Skeletal muscle tissue (tissue), 4 donors: ENCODE results near the gene ALPK1. TPM values are rescaled to one million over a fixed set of nuclear protein-coding genes. Genes with fewer than 3 reads are reported as not detected.

ENCODE experiments used
- H3K27ac ChIP-seq: one replicate; pipeline ENCODE4 v1.7.0; 2013; ENCODE audit warnings: mild to moderate bottlenecking, low read depth, low read length, inconsistent platforms
- H3K27me3 ChIP-seq, 3 donors: one replicate each; pipeline ENCODE4 v1.7.0; 2013; ENCODE audit warnings: low read length in 3 of 3; ENCODE audit not compliant: control insufficient read depth in 3 of 3, insufficient read depth in 3 of 3
- H3K36me3 ChIP-seq, 3 donors: one replicate each; pipeline ENCODE4 v1.7.0; 2013; ENCODE audit warnings: low read length in 3 of 3; ENCODE audit not compliant: control insufficient read depth in 3 of 3, insufficient read depth in 3 of 3
- H3K4me1 ChIP-seq, 3 donors: one replicate each; pipeline ENCODE4 v1.7.0; 2013; ENCODE audit warnings: low read length in 3 of 3, mild to moderate bottlenecking in 3 of 3; ENCODE audit not compliant: control insufficient read depth in 3 of 3, insufficient read depth in 3 of 3
- H3K4me3 ChIP-seq, 3 donors: one replicate each; pipeline ENCODE4 v1.7.0; 2013; ENCODE audit warnings: low read length in 3 of 3
- H3K9ac ChIP-seq, 3 donors: one replicate each; pipeline ENCODE4 v1.7.0; 2013; ENCODE audit warnings: low read length in 3 of 3, mild to moderate bottlenecking in 3 of 3, moderate library complexity in 2 of 3, low read depth in 1 of 3
- H3K9me3 ChIP-seq, 3 donors: one replicate each; pipeline ENCODE4 v1.7.0; 2013; ENCODE audit warnings: low read length in 3 of 3; ENCODE audit not compliant: control insufficient read depth in 3 of 3
- total RNA-seq: library from RNA; depleted of rRNA; stranded (reverse); fragments of >200 nt; gene quantifications from one replicate; pipeline ENCODE4 v1.2.3, GENCODE V29; 2014
- donor health status: Osteomylitis.

Gene ALPK1
- total RNA-seq, 1 donor from 2014 or later, result 9.4 TPM

DNA sequence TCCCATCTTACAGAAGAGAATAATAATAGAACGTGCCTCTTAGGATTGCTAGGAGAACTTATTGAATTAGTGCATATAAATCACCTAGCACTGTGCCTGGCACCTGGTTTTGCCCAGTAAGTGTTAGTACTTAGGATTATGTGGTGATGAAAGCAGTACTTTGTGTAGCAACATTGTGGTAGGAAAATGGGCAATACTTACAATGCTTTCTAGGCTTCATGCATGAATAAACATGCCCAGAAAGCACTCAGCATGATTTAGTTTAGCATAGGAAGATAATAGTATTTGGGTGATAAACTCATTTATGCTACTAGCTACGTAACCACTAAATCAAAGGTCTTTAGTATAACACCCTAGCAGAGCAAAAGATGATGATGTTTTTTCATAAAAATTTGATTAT is 113.2 kb downstream of the ALPK1 start:
- no peak overlapping the region for H3K27ac ChIP-seq
- H3K4me3 ChIP-seq, result no peak overlapping the region
- no peaks in the 10 kb centered on the region for H3K9me3 ChIP-seq
- no peaks in the 10 kb centered on the region for H3K27me3 ChIP-seq
- H3K36me3 ChIP-seq, result peaks cover 2 to 4% (median 3%) of the 10 kb centered on the region in 3 donors
- H3K4me1 ChIP-seq, result no peaks in the 10 kb centered on the region
- H3K9ac ChIP-seq, result no peak overlapping the region

GRCh38 chr4:112410804-112411203 is 113.6 kb downstream of the ALPK1 start:
- no peak overlapping the region for H3K9ac ChIP-seq
- H3K27me3 ChIP-seq, result no peaks in the 10 kb centered on the region
- H3K27ac ChIP-seq, result no peak overlapping the region
- peaks cover 2 to 4% (median 3%) of the 10 kb centered on the region in 3 donors for H3K36me3 ChIP-seq
- H3K4me1 ChIP-seq, result no peaks in the 10 kb centered on the region
- no peaks in the 10 kb centered on the region for H3K9me3 ChIP-seq
- no peak overlapping the region for H3K4me3 ChIP-seq

DNA sequence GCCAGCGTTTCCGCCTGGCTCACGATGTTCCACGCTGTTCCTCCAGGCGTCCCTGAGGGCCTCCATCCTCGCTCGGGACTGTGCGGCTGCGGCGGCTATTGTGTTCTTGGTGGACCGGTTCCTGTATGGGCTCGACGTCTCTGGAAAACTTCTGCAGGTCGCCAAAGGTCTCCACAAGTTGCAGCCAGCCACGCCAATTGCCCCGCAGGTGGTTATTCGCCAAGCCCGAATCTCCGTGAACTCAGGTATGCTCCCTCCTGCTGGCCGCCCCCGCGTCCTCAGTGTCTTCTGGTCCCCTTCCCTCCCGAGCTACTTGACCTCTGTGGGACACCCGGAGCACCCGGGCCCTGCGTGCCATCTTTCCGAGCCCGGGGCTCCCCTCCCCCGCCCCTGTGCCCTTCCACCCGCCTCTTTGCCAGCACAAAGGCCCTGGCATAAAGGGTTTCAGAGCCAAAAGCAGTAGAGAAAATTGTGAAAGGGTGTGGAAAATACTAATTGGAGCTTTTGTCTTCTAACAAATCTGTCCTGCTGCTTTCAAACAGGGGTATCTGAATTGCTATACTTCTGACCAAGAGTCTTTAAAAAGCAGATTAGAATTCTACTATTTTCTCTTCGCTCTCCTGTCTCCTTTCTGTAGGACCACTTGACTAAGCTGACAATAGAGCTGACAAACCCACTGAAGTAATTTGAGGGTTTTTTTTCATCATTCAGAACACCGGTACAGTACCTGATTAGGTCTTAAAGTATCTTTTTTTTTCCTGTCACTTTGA is 114.8 kb downstream of the ALPK1 start:
- H3K27me3 ChIP-seq, result no peaks in the 10 kb centered on the region
- no peaks in the 10 kb centered on the region for H3K9me3 ChIP-seq

GRCh38 chr4:112416464-112416863 is 119.3 kb downstream of the ALPK1 start:
- Histone ChIP-seq H3K36me3 (peaks cover 2 to 4% (median 3%) of the 10 kb centered on the region in 3 donors), H3K9me3 (peaks cover 0 to 2% (median 0%) of the 10 kb centered on the region in 3 donors), H3K27ac (no peak overlapping the region), H3K4me1 (no peaks in the 10 kb centered on the region), H3K27me3 (no peaks in the 10 kb centered on the region), H3K4me3 (no peak overlapping the region), H3K9ac (no peak overlapping the region)

More for the DNA sequence above, 114.8 kb downstream of the ALPK1 start:
- Histone ChIP-seq H3K4me3 (no peak overlapping the region), H3K4me1 (no peaks in the 10 kb centered on the region), H3K36me3 (peaks cover 2 to 4% (median 3%) of the 10 kb centered on the region in 3 donors), H3K27ac (no peak overlapping the region), H3K9ac (no peak overlapping the region)

DNA sequence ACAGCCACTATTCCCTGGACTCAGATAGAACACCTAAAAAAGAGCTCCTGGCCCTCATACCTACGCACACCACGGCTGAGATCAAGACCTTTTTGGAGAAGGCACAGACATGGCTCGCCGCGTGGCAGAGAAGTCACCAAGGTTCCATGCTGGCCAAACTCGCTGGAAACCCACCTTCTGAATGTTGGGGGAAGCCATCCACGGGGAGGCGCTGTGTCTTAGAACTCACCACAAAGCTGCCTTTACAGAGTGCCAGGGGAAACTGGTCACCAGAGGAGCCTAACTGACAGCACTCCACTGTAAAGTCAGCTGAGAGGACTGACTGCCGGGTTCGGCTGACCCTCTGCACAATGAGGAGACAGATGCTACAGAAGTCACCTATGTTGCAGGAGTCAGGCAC is 120.9 kb downstream of the ALPK1 start:
- Histone ChIP-seq H3K27me3 (no peaks in the 10 kb centered on the region), H3K4me1 (no peaks in the 10 kb centered on the region), H3K36me3 (peaks cover 0 to 4% (median 3%) of the 10 kb centered on the region in 3 donors), H3K9ac (no peak overlapping the region), H3K27ac (no peak overlapping the region), H3K9me3 (peaks cover 0 to 2% (median 0%) of the 10 kb centered on the region in 3 donors), H3K4me3 (no peak overlapping the region)

GRCh38 chr4:112421911-112422310 is 124.7 kb downstream of the ALPK1 start:
- H3K27me3 ChIP-seq, result no peaks in the 10 kb centered on the region
- no peak overlapping the region for H3K27ac ChIP-seq
- no peaks in the 10 kb centered on the region for H3K4me1 ChIP-seq
- no peak overlapping the region for H3K9ac ChIP-seq
- H3K9me3 ChIP-seq, result peaks cover 0 to 2% (median 0%) of the 10 kb centered on the region in 3 donors
- H3K36me3 ChIP-seq, result no peaks in the 10 kb centered on the region
- no peak overlapping the region for H3K4me3 ChIP-seq

GRCh38 chr4:112422644-112423043 is 125.5 kb downstream of the ALPK1 start:
- Histone ChIP-seq H3K9ac (no peak overlapping the region), H3K27ac (no peak overlapping the region), H3K36me3 (no peaks in the 10 kb centered on the region), H3K4me3 (no peak overlapping the region), H3K4me1 (no peaks in the 10 kb centered on the region), H3K27me3 (no peaks in the 10 kb centered on the region), H3K9me3 (peaks cover 0 to 2% (median 0%) of the 10 kb centered on the region in 3 donors)

- Histone ChIP-seq H3K4me3 (no peak overlapping the region), H3K9ac (no peak overlapping the region), H3K9me3 (no peaks in the 10 kb centered on the region), H3K27ac (no peak overlapping the region), H3K27me3 (no peaks in the 10 kb centered on the region), H3K36me3 (peaks cover 0 to 4% (median 0%) of the 10 kb centered on the region in 3 donors), H3K4me1 (no peaks in the 10 kb centered on the region)
Observed at GRCh38 chr4:112423591-112423990, 126.4 kb downstream of the ALPK1 start.

- no peaks in the 10 kb centered on the region for H3K27me3 ChIP-seq
- H3K36me3 ChIP-seq, result peaks cover 0 to 6% (median 4%) of the 10 kb centered on the region in 3 donors
- no peak overlapping the region for H3K9ac ChIP-seq
- peak overlapping the region; percentile 12 for H3K27ac ChIP-seq
- no peaks in the 10 kb centered on the region for H3K9me3 ChIP-seq
- H3K4me1 ChIP-seq, result no peaks in the 10 kb centered on the region
- H3K4me3 ChIP-seq, result no peak overlapping the region
Observed at GRCh38 chr4:112425823-112426222, 128.7 kb downstream of the ALPK1 start.

DNA sequence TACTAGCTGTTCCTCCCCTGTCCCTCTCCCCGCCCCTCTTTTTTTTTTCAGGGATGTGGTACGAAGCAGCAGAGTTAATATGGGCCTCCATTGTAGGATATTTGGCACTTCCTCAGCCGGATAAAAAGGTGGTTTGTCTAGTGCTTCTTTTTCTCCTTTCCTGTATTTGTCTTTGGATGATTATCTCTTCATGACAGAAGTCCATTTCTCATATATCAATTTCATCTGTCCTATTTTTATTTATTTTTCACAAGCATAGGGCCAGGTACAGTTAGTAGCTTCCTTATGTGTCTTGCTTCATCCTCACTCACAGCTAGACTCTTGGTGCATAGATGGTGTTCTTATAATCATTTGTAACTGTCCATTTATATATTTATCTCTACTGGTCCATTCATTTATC is 129.2 kb downstream of the ALPK1 start:
- no peaks in the 10 kb centered on the region for H3K9me3 ChIP-seq
- H3K4me3 ChIP-seq, result no peak overlapping the region
- H3K27ac ChIP-seq, result no peak overlapping the region
- H3K4me1 ChIP-seq, result no peaks in the 10 kb centered on the region
- H3K27me3 ChIP-seq, result no peaks in the 10 kb centered on the region
- peaks cover 0 to 6% (median 4%) of the 10 kb centered on the region in 3 donors for H3K36me3 ChIP-seq
- no peak overlapping the region for H3K9ac ChIP-seq
